K562 (cell line): ENCODE data around the gene ACOT7.

Source experiments
- BHLHE40 ChIP-seq: IDR thresholded peaks from 2 replicates; pipeline ENCODE4 v1.6.1; 2011; ENCODE audit warnings: low read length, improper control_type of control experiment
- CLOCK ChIP-seq: fragments of 250-450 bp; sonication (Bioruptor Pico); IDR thresholded peaks from 2 replicates; pipeline ENCODE4 v1.4.0; 2020; ENCODE audit warnings: mild to moderate bottlenecking, moderate library complexity, borderline replicate concordance
- CTCF ChIP-seq, 3 experiments: IDR thresholded peaks in 2 of 3; conservative IDR thresholded peaks in 1 of 3; 2 replicates each; pipeline ENCODE4 v1.5.1; 2011 to 2012; ENCODE audit warnings: low read length in 3 of 3, mild to moderate bottlenecking in 3 of 3, control low read depth in 2 of 3, improper control_type of control experiment in 1 of 3, inconsistent platforms in 1 of 3, low read depth in 1 of 3, mixed read lengths in 1 of 3, moderate library complexity in 1 of 3; ENCODE audit not compliant: insufficient read depth in 2 of 3
- FOSL1 ChIP-seq: fragments of 200-800 bp; sonication (Bioruptor generic); conservative IDR thresholded peaks from 2 replicates; pipeline ENCODE4 v1.6.1; 2016; ENCODE audit warnings: missing genetic modification characterization, missing compliant biosample characterization
- GABPA ChIP-seq: fragments of 200-800 bp; sonication (Bioruptor generic); conservative IDR thresholded peaks from 2 replicates; pipeline ENCODE4 v1.6.1; 2016; ENCODE audit warnings: low read depth, missing genetic modification characterization, missing compliant biosample characterization
- NFRKB ChIP-seq: fragments of 450-650 bp; IDR thresholded peaks from 2 replicates; pipeline ENCODE4 v1.6.1; 2016; ENCODE audit warnings: low read depth
- PHF8 ChIP-seq: fragments of 200-600 bp; sonication (generic); IDR thresholded peaks from 2 replicates; pipeline ENCODE4 v1.6.1; 2012; ENCODE audit warnings: mixed run types, mild to moderate bottlenecking, inconsistent platforms, low read length, moderate library complexity, borderline replicate concordance
- POLR2AphosphoS5 ChIP-seq: IDR thresholded peaks from 2 replicates; pipeline ENCODE4 v1.6.1; 2011; ENCODE audit warnings: mild to moderate bottlenecking, low read depth, low read length, moderate library complexity; ENCODE audit not compliant: control insufficient read depth, insufficient read depth
- RAD21 ChIP-seq, 2 experiments: fragments of 250-450 bp in 1 of 2; fragments of 450-650 bp in 1 of 2; sonication (Bioruptor Pico) in 1 of 2; formaldehyde crosslinking in 1 of 2; IDR thresholded peaks in 1 of 2; conservative IDR thresholded peaks in 1 of 2; 2 replicates each; pipeline versions ENCODE4 v1.4.0 to v1.8.0; 2020 to 2022; ENCODE audit warnings: mild to moderate bottlenecking in 2 of 2, moderate library complexity in 1 of 2
- SAP30 ChIP-seq: fragments of 200-600 bp; sonication (generic); IDR thresholded peaks from 2 replicates; pipeline ENCODE4 v1.6.1; 2012; ENCODE audit warnings: borderline replicate concordance, low read depth, mild to moderate bottlenecking, moderate library complexity, low read length, control low read depth, inconsistent platforms; ENCODE audit not compliant: insufficient read depth, poor library complexity, severe bottlenecking
- TAL1 ChIP-seq: fragments of 450-650 bp; IDR thresholded peaks from 2 replicates; pipeline ENCODE4 v1.6.1; 2016; ENCODE audit warnings: mild to moderate bottlenecking
- TEAD1 ChIP-seq, 2 experiments: fragments of 450-650 bp in 1 of 2; sonication (generic) in 1 of 2; formaldehyde crosslinking; IDR thresholded peaks; 2 replicates each; pipeline versions ENCODE4 v1.4.0 to v1.8.0; 2020 to 2022; ENCODE audit warnings: mild to moderate bottlenecking in 2 of 2, missing genetic modification reagents in 1 of 2
- TSHZ1 ChIP-seq: fragments of 250-450 bp; sonication (Bioruptor Pico); IDR thresholded peaks from 2 replicates; pipeline ENCODE4 v1.4.0; 2020; ENCODE audit warnings: mild to moderate bottlenecking, moderate library complexity
- ZNF583 ChIP-seq: fragments of 250-450 bp; sonication (Bioruptor Pico); IDR thresholded peaks from 2 replicates; pipeline ENCODE4 v1.4.0; 2020

- TF ChIP-seq TSHZ1 (CRISPR knock-in tag) (no peak), TAL1 (no peak), BHLHE40 (no peak), POLR2AphosphoS5 (no peak), FOSL1 (tag) (no peak), ZNF583 (CRISPR knock-in tag) (no peak), CTCF (IDR thresholded peaks at IDR 0.05 in 2 of 3, conservative IDR thresholded peaks at IDR 0.05 in 1 of 3; ENCODE audit: insufficient read depth in 2 of 3, low read depth in 1 of 3, low read length in 3 of 3) (no peak), CLOCK (CRISPR knock-in tag) (no peak), PHF8 (no peak), RAD21 (CRISPR knock-in tag; conservative IDR thresholded peaks at IDR 0.05 in 1 of 2, IDR thresholded peaks at IDR 0.05 in 1 of 2) (no peak), GABPA (tag) (no peak), NFRKB (no peak), TEAD1 (CRISPR knock-in tag; IDR thresholded peaks at IDR 0.05) (no peak), SAP30 (no peak)
These were observed 63.7 kb downstream of the ACOT7 start for GRCh38 chr1:6329851-6330250.
